GM12891 (cell line): ENCODE measurements around the gene PDE10A.

ENCODE experiments used
- POLR2A ChIP-seq: IDR thresholded peaks from 2 replicates; pipeline ENCODE4 v1.6.1; 2011; ENCODE audit warnings: low read depth, low read length, control low read depth
- POLR2AphosphoS5 ChIP-seq: IDR thresholded peaks from 2 replicates; pipeline ENCODE4 v1.6.1; 2011; ENCODE audit warnings: low read depth, low read length, control low read depth

DNA sequence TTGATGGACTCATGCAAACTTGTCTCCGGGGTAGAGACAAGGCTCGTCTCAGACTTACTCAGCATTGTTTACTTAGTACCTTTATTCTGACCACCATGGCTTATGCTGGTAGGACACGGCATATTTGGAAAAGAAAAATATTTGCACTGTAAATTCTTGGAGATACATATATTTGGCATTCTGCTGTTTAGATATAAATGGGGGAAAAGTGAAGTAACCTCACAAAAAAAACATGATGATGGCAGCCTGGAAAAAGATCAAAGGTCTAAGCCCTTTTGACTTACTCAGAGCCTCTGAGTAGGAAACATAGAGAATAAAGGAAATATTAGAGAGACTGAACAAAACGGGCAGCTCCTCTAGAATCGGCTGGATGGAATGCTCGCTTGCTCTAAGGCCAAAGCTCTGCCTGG lies 32.5 kb downstream of the PDE10A start:
- TF ChIP-seq POLR2AphosphoS5 (no peak), POLR2A (no peak)
